GM18505 (cell line): ENCODE data around the gene RBM47.
"Not testable (repeated sequence)": the region's sequence is repeated elsewhere in the genome, so short reads cannot be mapped to it uniquely, and the experiment has no call there.

Experiments used
- ATAC-seq: cut with Tn5 transposase; IDR thresholded peaks from one replicate; pipeline ENCODE4 v1.9.1; 2021; ENCODE audit not compliant: unreplicated experiment
- POLR2A ChIP-seq: IDR thresholded peaks from 4 replicates; pipeline ENCODE4 v1.6.1; 2011; ENCODE audit warnings: borderline replicate concordance; ENCODE audit not compliant: insufficient read depth, insufficient read length; ENCODE audit errors: extremely low read depth

RBM47 gene

GRCh38 chr4:40453912-40454311 is 175.8 kb downstream of the RBM47 start:
- ATAC-seq = no peak
- TF ChIP-seq POLR2A = no peak

GRCh38 chr4:40448875-40449274 is 180.8 kb downstream of the RBM47 start:
- no peak for TF ChIP-seq POLR2A
- no peak for ATAC-seq

- ATAC-seq = no peak
- no peak for TF ChIP-seq POLR2A
Measured at GRCh38 chr4:40446839-40447238, 182.8 kb downstream of the RBM47 start.

- ATAC-seq = not testable (repeated sequence)
Measured at GRCh38 chr4:40446261-40446750, 183.4 kb downstream of the RBM47 start.

GRCh38 chr4:40445671-40446070 is 184.0 kb downstream of the RBM47 start:
- no peak for TF ChIP-seq POLR2A
- ATAC-seq = no peak

GRCh38 chr4:40441430-40441829 is 188.2 kb downstream of the RBM47 start:
- no peak for TF ChIP-seq POLR2A

GRCh38 chr4:40439519-40439918 is 190.1 kb downstream of the RBM47 start:
- no peak for ATAC-seq
- no peak for TF ChIP-seq POLR2A

More at GRCh38 chr4:40441430-40441829, 188.2 kb downstream of the RBM47 start:
- no peak for ATAC-seq

- no peak for TF ChIP-seq POLR2A
- no peak for ATAC-seq
Measured at GRCh38 chr4:40438384-40439026, 191.2 kb downstream of the RBM47 start.

GRCh38 chr4:40437741-40438383 is 191.8 kb downstream of the RBM47 start:
- no peak for TF ChIP-seq POLR2A
- ATAC-seq = no peak

- not testable (repeated sequence) for ATAC-seq
Measured at GRCh38 chr4:40435306-40435705, 194.4 kb downstream of the RBM47 start.

- ATAC-seq = no peak
- TF ChIP-seq POLR2A = no peak
Measured at GRCh38 chr4:40434126-40434687, 195.5 kb downstream of the RBM47 start.

GRCh38 chr4:40432504-40432903 is 197.2 kb downstream of the RBM47 start:
- no peak for TF ChIP-seq POLR2A
- no peak for ATAC-seq

GRCh38 chr4:40427871-40428270 is 201.8 kb downstream of the RBM47 start:
- not testable (repeated sequence) for ATAC-seq

- no peak for ATAC-seq
- no peak for TF ChIP-seq POLR2A
Measured at GRCh38 chr4:40427128-40427527, 202.5 kb downstream of the RBM47 start.
